ENCODE measurements around the gene MAGI1. TPM values are rescaled to one million over a fixed set of nuclear protein-coding genes. Genes with fewer than 3 reads are reported as not detected.
A peak's percentile ranks its signal among the peaks of the same experiment; 100 is the strongest.

MAGI1 gene
- total RNA-seq, 1 experiment from 2014 or later = 38.6 TPM

- H3K4me1 ChIP-seq (ENCODE audit: control insufficient read depth in 1 of 2, insufficient read depth in 2 of 2, low read length in 2 of 2) = peaks cover 19% of the 10 kb centered on the region in 2 experiments
- no peaks in the 10 kb centered on the region for H3K79me2 ChIP-seq (ENCODE audit: insufficient read depth, low read length)
- ChIA-PET RAD21 (ENCODE audit: low non-redundant PET in 1 of 2, low total read pairs in 2 of 2, uncharacterized antibody in 2 of 2, unreplicated experiment in 2 of 2) (no interaction called here), POLR2A (no interaction called here), CTCF (no interaction called here)
- no peak overlapping the region for H2AFZ ChIP-seq (ENCODE audit: low read depth, low read length, poor library complexity, severe bottlenecking)
- H3K9me2 ChIP-seq (ENCODE audit: insufficient read depth) = no peaks in the 10 kb centered on the region
- no peak overlapping the region for H3K4me3 ChIP-seq (replicated peaks in 1 of 2; ENCODE audit: low read depth in 1 of 2, low read length in 2 of 2)
- no peak overlapping the region for H3K4me2 ChIP-seq (ENCODE audit: low read length)
- TF ChIP-seq, protein P1, sequence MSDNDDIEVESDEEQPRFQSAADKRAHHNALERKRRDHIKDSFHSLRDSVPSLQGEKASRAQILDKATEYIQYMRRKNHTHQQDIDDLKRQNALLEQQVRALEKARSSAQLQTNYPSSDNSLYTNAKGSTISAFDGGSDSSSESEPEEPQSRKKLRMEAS (IDR thresholded peaks at IDR 0.05) = no peak
- 0 out of 2 replicates have a peak, but pooled peaks have one; percentile 20 for TF ChIP-seq FOSL1 (IDR thresholded peaks at IDR 0.05; ENCODE audit: low read depth)
- no peaks in the 10 kb centered on the region for H3K9me3 ChIP-seq (ENCODE audit: control insufficient read depth in 1 of 2, insufficient read depth in 1 of 2, low read depth in 1 of 2, low read length in 2 of 2)
- no peak overlapping the region for H3K27ac ChIP-seq (ENCODE audit: low read depth, low read length)
- intact Hi-C loops (cut with micrococcal nuclease) = no loop called here
- no peak overlapping the region for H3K9ac ChIP-seq (ENCODE audit: low read length)
- H4K20me1 ChIP-seq (ENCODE audit: insufficient read depth) = no peaks in the 10 kb centered on the region
- DNase-seq (ENCODE audit: low read depth, low spot score) (no peak), ATAC-seq (no peak)
- no peaks in the 10 kb centered on the region for H3K27me3 ChIP-seq (ENCODE audit: insufficient read depth, low read length)
- H3K36me3 ChIP-seq (ENCODE audit: control insufficient read depth in 1 of 2, insufficient read depth in 2 of 2, low read length in 2 of 2) = no peaks in the 10 kb centered on the region
- no TSS peak for BruUV-seq (replicated peaks)
These were observed 202.7 kb downstream of the MAGI1 start for GRCh38 chr3:65836047-65836446.

- Histone ChIP-seq H3K4me3 (replicated peaks in 1 of 2; ENCODE audit: low read depth in 1 of 2, low read length in 2 of 2) (no peak overlapping the region), H3K4me1 (ENCODE audit: control insufficient read depth in 1 of 2, insufficient read depth in 2 of 2, low read length in 2 of 2) (peaks cover 22 to 23% of the 10 kb centered on the region in 2 experiments), H2AFZ (ENCODE audit: low read depth, low read length, poor library complexity, severe bottlenecking) (no peak overlapping the region), H3K79me2 (ENCODE audit: insufficient read depth, low read length) (0 out of 2 replicates have a peak, but pooled peaks cover 3% of the 10 kb centered on the region), H3K9me3 (ENCODE audit: control insufficient read depth in 1 of 2, insufficient read depth in 1 of 2, low read depth in 1 of 2, low read length in 2 of 2) (no peaks in the 10 kb centered on the region), H3K9me2 (ENCODE audit: insufficient read depth) (no peaks in the 10 kb centered on the region), H3K9ac (ENCODE audit: low read length) (no peak overlapping the region), H3K4me2 (ENCODE audit: low read length) (peak overlapping the region; percentile 10; the same call in 1 of the 2 replicates), H3K27me3 (ENCODE audit: insufficient read depth, low read length) (no peaks in the 10 kb centered on the region), H4K20me1 (ENCODE audit: insufficient read depth) (no peaks in the 10 kb centered on the region), H3K36me3 (ENCODE audit: control insufficient read depth in 1 of 2, insufficient read depth in 2 of 2, low read length in 2 of 2) (no peaks in the 10 kb centered on the region), H3K27ac (ENCODE audit: low read depth, low read length) (no peak overlapping the region; the same call in 1 of the 2 replicates)
- no peak for ATAC-seq
- intact Hi-C loops (cut with micrococcal nuclease) = no loop called here
- ChIA-PET POLR2A (no interaction called here), CTCF (no interaction called here), RAD21 (ENCODE audit: low non-redundant PET in 1 of 2, low total read pairs in 2 of 2, uncharacterized antibody in 2 of 2, unreplicated experiment in 2 of 2) (no interaction called here)
- no TSS peak for BruUV-seq (replicated peaks)
- no peak for TF ChIP-seq SRF (IDR thresholded peaks at IDR 0.05; ENCODE audit: low read depth)
- TF ChIP-seq REST (IDR thresholded peaks at IDR 0.05; ENCODE audit: low read depth) = no peak
- TF ChIP-seq TCF7L2 (IDR thresholded peaks at IDR 0.05; ENCODE audit: borderline replicate concordance, extremely low read depth, insufficient read depth, insufficient read length) = no peak
- TF ChIP-seq ELF1 (IDR thresholded peaks at IDR 0.05; ENCODE audit: borderline replicate concordance, low read depth) = no peak
- TF ChIP-seq JUND (IDR thresholded peaks at IDR 0.05) = no peak
- no peak for TF ChIP-seq FOSL1 (IDR thresholded peaks at IDR 0.05; ENCODE audit: low read depth)
- no peak for TF ChIP-seq CBX3 (IDR thresholded peaks at IDR 0.05; ENCODE audit: low read depth)
- TF ChIP-seq ZFX (IDR thresholded peaks at IDR 0.05) = no peak
- TF ChIP-seq EGR1 (IDR thresholded peaks at IDR 0.05; ENCODE audit: low read depth) = no peak
- no peak for TF ChIP-seq EZH2phosphoT487 (IDR thresholded peaks at IDR 0.05; ENCODE audit: borderline replicate concordance)
- TF ChIP-seq CEBPB (IDR thresholded peaks at IDR 0.05; ENCODE audit: low read depth) = no peak
- TF ChIP-seq, protein P2, sequence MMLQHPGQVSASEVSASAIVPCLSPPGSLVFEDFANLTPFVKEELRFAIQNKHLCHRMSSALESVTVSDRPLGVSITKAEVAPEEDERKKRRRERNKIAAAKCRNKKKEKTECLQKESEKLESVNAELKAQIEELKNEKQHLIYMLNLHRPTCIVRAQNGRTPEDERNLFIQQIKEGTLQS (IDR thresholded peaks at IDR 0.05) = no peak
- TF ChIP-seq SIN3A (IDR thresholded peaks at IDR 0.05; ENCODE audit: low read depth) = no peak
- no peak for TF ChIP-seq YY1 (IDR thresholded peaks at IDR 0.05; ENCODE audit: extremely low read depth, insufficient replicate concordance, low read depth, low read length)
- no peak for TF ChIP-seq EZH2 (IDR thresholded peaks at IDR 0.05)
- no peak for DNase-seq (ENCODE audit: low read depth, low spot score)
These were observed 204.8 kb downstream of the MAGI1 start for GRCh38 chr3:65833761-65834505.
